Measurements from ENCODE around the gene COL5A1. TPM values are rescaled to one million over a fixed set of nuclear protein-coding genes. Genes with fewer than 3 reads are reported as not detected.
A peak's percentile ranks its signal among the peaks of the same experiment; 100 is the strongest.

COL5A1 gene
- total RNA-seq, 1 experiment from 2014 or later: 131 TPM

DNA sequence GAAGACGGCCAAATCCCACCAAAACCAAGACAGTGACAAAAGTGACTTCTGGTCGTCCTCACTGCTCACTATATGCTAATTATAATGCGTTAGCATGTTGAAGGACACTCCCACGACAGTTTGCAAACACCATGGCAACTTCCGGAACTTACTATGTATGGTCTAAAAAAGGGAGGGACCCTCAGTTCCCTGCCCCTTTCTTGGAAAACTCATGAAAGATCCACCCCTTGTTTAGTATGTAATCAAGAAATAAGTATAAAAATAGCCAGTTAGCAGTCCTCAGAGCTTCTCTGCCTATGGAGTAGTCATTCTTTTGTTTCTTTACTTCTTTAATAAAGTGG, 248.5 kb downstream of the COL5A1 start:
- DNase-seq (ENCODE audit: low read depth): no peak

DNA sequence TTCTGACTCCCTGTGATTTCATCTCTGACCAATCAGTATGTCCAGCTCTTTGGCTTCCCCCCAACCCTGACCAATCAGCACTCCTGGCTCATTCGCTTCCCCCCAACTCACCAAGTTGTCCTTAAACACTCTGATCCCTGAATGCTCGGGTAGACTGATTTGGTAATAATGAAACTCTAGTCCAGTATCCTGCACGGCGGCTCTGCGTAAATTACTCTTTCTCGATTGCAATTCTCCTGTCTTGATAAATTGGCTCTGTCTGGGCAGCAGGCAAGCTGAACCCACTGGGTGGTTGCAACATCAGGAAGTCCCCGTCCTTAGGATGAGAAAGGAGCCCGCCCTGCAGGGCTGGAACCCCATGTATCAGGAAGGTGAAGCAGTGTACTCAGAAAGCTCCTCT, 249.4 kb downstream of the COL5A1 start:
- DNase-seq (ENCODE audit: low read depth): peak; percentile 5

DNA sequence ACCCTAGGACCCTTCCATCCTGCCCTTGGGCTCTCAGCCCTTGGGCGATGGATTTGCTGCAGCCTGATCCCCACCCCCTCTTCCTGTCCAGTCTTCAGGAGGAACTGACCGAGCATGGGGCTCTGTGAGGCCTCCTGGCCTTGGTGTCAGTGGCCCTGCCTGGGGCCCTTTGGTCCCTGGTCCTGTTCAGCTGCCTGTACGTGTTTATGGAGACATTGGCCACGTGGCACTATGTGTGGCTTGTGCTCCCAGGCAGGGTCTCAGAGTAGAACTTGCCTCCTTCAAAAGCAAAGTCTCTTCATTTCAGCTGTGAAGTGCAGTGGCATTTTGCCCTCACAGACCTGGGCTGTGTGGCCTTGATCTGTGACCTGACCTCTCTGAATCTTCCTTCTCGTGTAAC, 250.1 kb downstream of the COL5A1 start:
- peak; percentile 1 for DNase-seq (ENCODE audit: low read depth)

DNA sequence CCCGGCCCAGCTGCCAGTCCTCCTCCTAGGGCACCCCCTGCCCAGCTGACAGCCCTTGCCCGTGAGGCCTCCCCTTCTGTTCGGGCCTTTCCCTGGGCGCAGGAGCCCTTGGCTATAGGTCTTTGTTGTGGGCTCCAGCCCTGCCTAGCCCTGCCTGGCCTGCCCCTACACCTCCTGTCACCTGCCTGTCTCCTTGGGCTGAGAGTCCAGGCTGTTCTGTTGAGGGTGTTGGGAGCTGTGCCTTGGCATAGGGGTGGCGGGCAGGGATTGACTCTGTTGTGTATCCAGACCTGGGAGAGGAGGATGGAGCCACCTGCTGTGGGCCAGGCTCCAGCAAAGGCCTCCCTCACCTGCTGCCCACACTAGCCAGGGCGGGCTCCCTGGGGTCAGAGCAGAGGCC, 250.6 kb downstream of the COL5A1 start:
- DNase-seq (ENCODE audit: low read depth): peak; percentile 3

DNA sequence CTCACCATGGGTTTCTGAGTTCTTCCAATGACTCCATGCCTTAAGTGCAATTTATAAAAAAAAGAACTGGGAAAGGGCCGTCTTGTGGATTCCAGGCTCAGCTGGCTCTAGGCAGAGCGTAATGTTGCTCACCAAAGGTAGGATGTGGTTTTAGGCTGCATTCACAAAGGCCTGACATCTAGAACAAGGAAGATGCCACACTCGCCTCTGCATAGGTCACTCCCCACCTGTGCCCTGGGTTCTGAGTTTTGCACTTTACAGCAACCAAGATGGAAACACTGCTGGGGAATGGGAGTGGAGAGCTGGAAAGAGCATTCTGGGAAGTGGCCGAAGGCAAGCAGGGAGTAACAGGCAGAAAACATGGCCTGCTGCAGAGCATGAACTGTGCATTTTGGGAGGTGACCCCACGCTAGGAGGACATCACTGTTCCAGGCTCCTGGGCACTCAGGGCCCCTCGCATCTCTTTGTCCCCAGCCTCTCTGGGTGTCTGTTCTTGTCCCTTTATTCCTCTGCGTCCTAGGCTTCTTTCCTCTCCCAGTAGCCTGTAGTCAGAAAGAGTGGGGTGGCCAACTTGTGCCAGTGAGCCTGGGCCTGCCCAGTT, 251.3 kb downstream of the COL5A1 start:
- DNase-seq (ENCODE audit: low read depth): peak; percentile 0

Other genes starting within 250 kb of the COL5A1 start
- gene FCN2, start 239.0 kb downstream of the COL5A1 start, total RNA-seq (2014; rRNA removed; shearing (Covaris generic)): not detected in 2 replicates

Data from Daoy (cell line).